ENCODE results near the gene MEIOC.
"Not testable (repeated sequence)": the region's sequence is repeated elsewhere in the genome, so short reads cannot be mapped to it uniquely, and the experiment has no call there.

The MEIOC gene

GRCh38 chr17:44647736-44648135 is 8.5 kb upstream of the MEIOC start:
- no peak for DNase-seq

GRCh38 chr17:44648963-44649362 is 7.3 kb upstream of the MEIOC start:
- no peak for DNase-seq

- no peak for DNase-seq
Measured at GRCh38 chr17:44651228-44651627, 5.0 kb upstream of the MEIOC start.

- DNase-seq: no peak
Measured at GRCh38 chr17:44652727-44653126, 3.5 kb upstream of the MEIOC start.

- no peak for DNase-seq
Measured at GRCh38 chr17:44653384-44653783, 2.9 kb upstream of the MEIOC start.

- no peak for DNase-seq
Measured at GRCh38 chr17:44653954-44654353, 2.3 kb upstream of the MEIOC start.

GRCh38 chr17:44661835-44662234 is 5.6 kb downstream of the MEIOC start:
- no peak for DNase-seq

DNA sequence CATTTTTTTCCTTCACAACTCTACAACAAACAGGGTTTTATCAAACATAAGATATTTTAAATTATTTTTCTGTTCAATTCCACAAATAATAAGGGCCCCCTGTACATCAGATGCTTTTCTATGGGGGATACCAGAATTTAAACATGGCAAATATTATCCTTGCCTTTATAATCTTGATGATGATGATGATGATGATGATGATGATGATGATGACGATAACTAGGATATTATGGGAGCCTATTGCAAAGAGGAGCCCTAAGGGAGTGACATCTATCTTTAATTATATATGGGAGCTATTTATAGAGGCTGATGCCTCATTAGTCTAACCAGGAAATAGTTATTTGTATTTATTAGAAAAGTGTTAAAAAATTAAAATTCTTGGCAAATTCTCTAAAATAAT is 6.8 kb downstream of the MEIOC start:
- no peak for DNase-seq

- DNase-seq: no peak
Measured at GRCh38 chr17:44664867-44665266, 8.6 kb downstream of the MEIOC start.

DNA sequence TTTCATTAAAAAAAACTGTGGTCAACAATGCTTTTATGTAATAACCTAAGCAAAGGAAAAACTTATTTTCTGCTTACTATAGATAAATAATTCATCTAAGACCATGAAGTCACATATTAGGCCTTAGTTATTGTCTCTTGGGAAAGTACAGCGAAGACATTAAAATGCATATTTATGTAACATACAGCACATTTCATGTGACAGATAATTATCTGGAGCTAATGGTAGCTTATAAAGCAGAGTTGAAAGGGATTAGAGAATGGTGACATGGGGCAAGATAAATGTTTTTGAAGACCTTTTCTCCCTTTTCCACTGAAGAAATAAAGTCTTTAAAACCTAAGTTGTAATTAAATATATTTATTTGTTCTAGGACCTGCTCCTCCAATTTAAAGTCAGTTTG is 9.7 kb downstream of the MEIOC start:
- no peak for DNase-seq

- no peak for DNase-seq
Measured at GRCh38 chr17:44672479-44673093, 16.3 kb downstream of the MEIOC start.

DNA sequence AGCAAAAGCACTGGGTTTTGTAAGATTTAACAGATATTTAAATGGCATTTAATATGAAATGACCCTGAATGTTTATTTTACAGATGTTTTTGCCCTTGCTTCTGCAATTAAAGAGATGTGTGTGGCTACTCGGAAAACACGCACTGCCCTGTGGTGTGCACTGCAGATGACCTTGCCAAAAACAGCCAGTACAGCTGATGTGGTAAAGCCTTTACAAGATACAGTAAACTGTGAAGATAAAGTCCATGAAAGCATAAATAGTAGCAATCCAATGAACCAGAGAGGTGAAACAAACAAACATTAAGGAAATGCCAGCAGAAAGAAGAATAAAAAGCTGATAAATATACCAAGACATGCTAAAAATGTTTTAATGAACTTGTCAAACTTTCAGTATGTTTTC is 17.6 kb downstream of the MEIOC start:
- DNase-seq: no peak

GRCh38 chr17:44677136-44677535 is 20.9 kb downstream of the MEIOC start:
- DNase-seq: no peak

DNA sequence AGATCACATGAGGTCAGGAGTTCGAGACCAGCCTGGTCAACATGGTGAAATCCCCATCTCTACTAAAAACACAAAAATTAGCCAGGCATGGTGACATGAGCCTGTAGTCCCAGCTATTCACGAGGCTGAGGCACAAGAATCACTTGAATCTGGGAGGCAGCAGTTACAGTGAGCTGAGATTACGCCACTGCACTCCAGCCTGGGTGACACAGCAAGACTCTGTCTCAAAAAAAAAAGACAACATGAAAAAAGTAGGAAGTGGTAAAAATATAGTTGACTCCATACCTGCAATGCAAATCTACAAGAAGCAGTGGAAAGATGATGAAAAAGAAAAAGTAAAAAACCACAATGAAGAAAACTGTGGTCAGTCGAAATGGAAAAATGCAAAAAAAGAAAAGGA is 27.0 kb downstream of the MEIOC start:
- DNase-seq: not testable (repeated sequence)

- DNase-seq: no peak
Measured at GRCh38 chr17:44687756-44688155, 31.5 kb downstream of the MEIOC start.

GRCh38 chr17:44688200-44688599 is 31.9 kb downstream of the MEIOC start:
- DNase-seq: no peak

DNA sequence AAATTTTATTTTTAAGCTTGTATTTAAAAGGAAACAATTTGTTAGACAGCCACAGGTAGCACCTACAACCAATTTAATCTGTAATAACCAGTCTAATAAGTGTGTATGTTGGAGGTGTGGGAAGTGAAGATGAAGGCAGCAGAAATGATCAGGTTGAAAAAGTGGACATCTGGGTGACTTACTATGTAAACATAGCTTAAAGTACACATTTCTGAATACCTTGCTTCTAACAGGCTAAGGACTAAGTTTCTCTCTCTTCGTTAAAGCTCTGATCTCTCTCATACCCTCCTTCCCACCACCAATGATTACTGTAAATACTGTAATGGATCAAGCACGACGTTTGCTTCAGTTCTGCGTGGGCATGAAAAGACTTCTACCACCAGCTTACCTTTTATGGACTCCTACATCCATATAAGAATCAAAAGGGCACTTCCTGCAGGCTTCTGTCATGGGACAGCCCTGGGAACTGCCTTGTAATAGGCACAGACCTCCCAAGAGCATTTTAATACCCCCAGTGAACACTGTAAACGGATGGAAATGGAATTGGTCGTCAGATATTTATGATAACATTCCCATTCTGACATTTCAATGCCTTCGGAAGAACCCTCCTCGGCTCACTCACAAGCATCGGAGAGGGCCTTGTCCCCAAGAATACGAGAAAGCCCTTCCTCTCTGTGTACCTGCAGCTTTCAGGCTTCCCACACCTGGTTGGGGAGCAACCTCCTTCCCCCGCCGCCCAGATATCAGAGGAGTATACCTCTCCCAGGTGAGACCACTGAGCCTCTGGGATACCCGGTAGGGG is 32.6 kb downstream of the MEIOC start:
- peak in 3 of 51 donors; percentile 29 to 36 (median 30) for DNase-seq

GRCh38 chr17:44689477-44690217 is 33.4 kb downstream of the MEIOC start, which contains the start of gene CCDC43:
CCDC43 (minus strand) TSS chr17:44689776; CDS start chr17:44689753, 23 bp downstream.
- DNase-seq: peak; percentile 43 to 93 (median 80)

DNA sequence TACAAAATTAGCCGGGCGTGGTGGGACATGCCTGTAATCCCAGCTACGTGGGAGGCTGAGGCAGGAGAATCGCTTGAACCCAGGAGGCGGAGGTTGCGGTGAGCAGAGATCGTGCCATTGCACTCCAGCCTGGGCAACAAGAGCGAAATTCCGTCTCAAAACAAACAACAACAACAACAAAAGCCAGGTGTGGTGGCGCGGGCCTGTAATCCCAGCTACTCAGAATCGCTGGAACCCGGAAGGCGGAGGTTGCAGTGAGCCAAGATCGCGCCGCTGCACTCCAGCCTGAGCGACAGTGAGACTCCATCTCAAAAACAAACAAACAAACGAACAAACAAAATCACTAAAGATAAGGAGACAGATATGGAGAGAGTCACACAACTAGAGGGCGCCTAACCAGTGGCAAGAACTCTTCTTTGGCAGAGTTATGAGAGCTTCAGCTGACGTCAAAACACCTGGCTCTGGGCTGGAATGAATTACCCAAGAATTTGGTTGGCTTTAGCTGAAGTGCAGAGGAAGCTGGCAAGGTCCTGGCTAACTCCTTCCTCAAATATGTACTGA is 34.6 kb downstream of the MEIOC start:
- not testable (repeated sequence) for DNase-seq

- DNase-seq: no peak
Measured at GRCh38 chr17:44693609-44694008, 37.3 kb downstream of the MEIOC start.

GRCh38 chr17:44700288-44700687 is 44.0 kb downstream of the MEIOC start:
- not testable (repeated sequence) for DNase-seq

Data from hypothalamus (tissue), 51 donors.